ENCODE measurements around the gene ASXL1.

The ASXL1 gene

DNA sequence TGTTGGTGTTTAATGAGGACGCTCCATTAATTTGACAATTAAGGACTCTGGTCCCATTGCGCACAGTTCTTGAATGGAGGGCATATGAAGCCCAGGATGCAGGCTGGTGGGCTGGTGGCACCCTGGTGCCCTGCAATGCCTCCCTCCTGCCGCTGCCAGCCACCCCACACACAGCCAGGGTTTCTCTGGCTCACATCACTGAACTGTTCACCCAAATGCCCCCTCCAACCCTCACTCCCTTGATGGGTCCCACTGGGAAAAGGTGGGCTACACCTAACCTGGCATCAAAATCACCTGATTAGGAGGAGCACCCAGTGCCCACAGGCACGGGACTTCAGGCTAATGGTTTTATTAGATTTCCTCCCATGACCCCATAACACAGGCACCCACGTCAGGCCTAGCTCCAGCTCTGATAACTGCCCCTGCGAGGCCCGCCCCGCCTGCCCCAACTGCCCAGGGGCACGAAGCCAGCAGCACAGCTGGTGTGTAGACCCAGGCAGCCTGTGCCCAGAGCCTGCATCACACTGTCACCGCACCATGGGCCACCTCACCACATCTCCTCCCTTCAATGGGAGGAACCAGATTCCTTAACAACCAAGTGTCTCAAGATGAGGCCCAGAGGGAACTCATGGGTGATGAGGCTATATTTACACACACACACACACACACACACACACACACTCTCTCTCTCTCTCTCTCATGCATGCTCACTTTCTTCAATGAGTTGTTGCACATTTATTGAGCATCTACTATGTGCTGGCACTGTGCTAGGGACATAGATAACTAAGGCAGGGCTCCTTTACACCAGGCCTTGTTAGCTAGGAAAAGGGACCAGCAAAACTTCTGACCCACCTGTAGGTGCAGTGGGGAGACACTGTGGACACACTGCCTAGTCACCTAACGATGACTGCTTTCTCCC, 119.7 kb downstream of the ASXL1 start:
- H3K18ac ChIP-seq (ENCODE audit: low read length): no peak overlapping the region
- no CpG with 5 or more reads among the region's 11 CpGs for WGBS (ENCODE audit: extremely low coverage, insufficient coverage, insufficient read length)
- no peak for DNase-seq

DNA sequence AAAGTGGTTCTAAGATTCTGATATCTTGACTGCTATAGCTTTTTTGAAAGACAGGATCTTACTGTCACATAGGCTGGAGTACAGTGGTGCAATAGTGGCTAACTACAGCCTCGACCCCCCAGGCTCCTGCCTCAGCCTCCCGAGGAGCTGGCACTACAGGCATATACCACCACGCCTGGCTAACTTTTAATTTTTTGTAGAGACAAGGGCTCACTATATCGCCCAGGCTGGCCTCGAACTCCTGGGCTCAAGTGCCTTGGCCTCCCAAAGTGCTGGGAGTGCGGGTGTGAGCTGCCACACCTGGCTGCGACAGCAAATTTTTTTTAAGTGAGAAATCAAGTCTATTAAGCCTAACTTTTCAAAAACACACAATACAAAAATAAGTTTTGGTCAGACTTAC, 120.4 kb downstream of the ASXL1 start:
- Histone ChIP-seq H3K9ac (ENCODE audit: low read length) (no peak overlapping the region), H3K4me1 (ENCODE audit: control insufficient read depth in 1 of 2, insufficient read depth in 2 of 2, low read length in 2 of 2) (peaks cover 50 to 54% of the 10 kb centered on the region in 2 experiments), H3K79me1 (ENCODE audit: low read length) (peaks cover 26% of the 10 kb centered on the region), H2BK120ac (ENCODE audit: insufficient read depth, low read length, poor library complexity) (no peak overlapping the region), H2AK5ac (ENCODE audit: low read length) (no peak overlapping the region), H3K4ac (ENCODE audit: low read depth, low read length) (peak overlapping the region; percentile 81), H3K27me3 (ENCODE audit: insufficient read depth, low read length) (no peaks in the 10 kb centered on the region), H4K91ac (ENCODE audit: low read depth, low read length) (no peak overlapping the region), H3K79me2 (ENCODE audit: control insufficient read depth, insufficient read depth, low read length, poor library complexity) (peaks cover 60% of the 10 kb centered on the region), H3K4me2 (ENCODE audit: low read length) (no peak overlapping the region), H4K12ac (ENCODE audit: low read depth, low read length) (no peak overlapping the region), H3K4me3 (ENCODE audit: low read depth, low read length) (no peak overlapping the region), H3K14ac (ENCODE audit: low read length) (no peak overlapping the region), H4K8ac (ENCODE audit: low read depth, low read length) (no peak overlapping the region), H2BK5ac (ENCODE audit: low read depth, low read length, poor library complexity) (no peak overlapping the region), H3K23ac (ENCODE audit: low read length) (no peak overlapping the region), H3K18ac (ENCODE audit: low read length) (no peak overlapping the region), H3K36me3 (ENCODE audit: control insufficient read depth in 1 of 2, insufficient read depth in 2 of 2, low read length in 2 of 2) (peaks cover 26 to 29% of the 10 kb centered on the region in 2 experiments), H3K9me3 (ENCODE audit: insufficient read depth, low read depth, low read length) (peaks cover 7% of the 10 kb centered on the region), H2AFZ (ENCODE audit: insufficient read depth, low read length, poor library complexity) (no peak overlapping the region), H2BK12ac (ENCODE audit: low read length) (no peak overlapping the region), H3K27ac (ENCODE audit: low read depth, low read length) (no peak overlapping the region)
- DNase-seq: no peak
- WGBS (ENCODE audit: extremely low coverage, insufficient coverage, insufficient read length): no CpG with 5 or more reads among the region's 7 CpGs

More for the DNA sequence above, 119.7 kb downstream of the ASXL1 start:
- Histone ChIP-seq H2AK5ac (ENCODE audit: low read length) (no peak overlapping the region), H3K27ac (ENCODE audit: low read depth, low read length) (no peak overlapping the region), H4K8ac (ENCODE audit: low read depth, low read length) (no peak overlapping the region), H4K12ac (ENCODE audit: low read depth, low read length) (no peak overlapping the region), H3K4me2 (ENCODE audit: low read length) (no peak overlapping the region), H3K9me3 (ENCODE audit: insufficient read depth, low read depth, low read length) (peaks cover 7% of the 10 kb centered on the region), H3K79me2 (ENCODE audit: control insufficient read depth, insufficient read depth, low read length, poor library complexity) (peaks cover 59% of the 10 kb centered on the region), H4K91ac (ENCODE audit: low read depth, low read length) (no peak overlapping the region), H2AFZ (ENCODE audit: insufficient read depth, low read length, poor library complexity) (no peak overlapping the region), H3K79me1 (ENCODE audit: low read length) (peaks cover 26% of the 10 kb centered on the region), H3K23ac (ENCODE audit: low read length) (no peak overlapping the region), H3K36me3 (ENCODE audit: control insufficient read depth in 1 of 2, insufficient read depth in 2 of 2, low read length in 2 of 2) (peaks cover 33 to 36% of the 10 kb centered on the region in 2 experiments), H3K4me3 (ENCODE audit: low read depth, low read length) (no peak overlapping the region), H2BK12ac (ENCODE audit: low read length) (no peak overlapping the region), H3K9ac (ENCODE audit: low read length) (no peak overlapping the region), H3K4me1 (ENCODE audit: control insufficient read depth in 1 of 2, insufficient read depth in 2 of 2, low read length in 2 of 2) (peaks cover 50 to 54% of the 10 kb centered on the region in 2 experiments), H2BK120ac (ENCODE audit: insufficient read depth, low read length, poor library complexity) (no peak overlapping the region), H3K27me3 (ENCODE audit: insufficient read depth, low read length) (no peaks in the 10 kb centered on the region), H2BK5ac (ENCODE audit: low read depth, low read length, poor library complexity) (no peak overlapping the region), H3K4ac (ENCODE audit: low read depth, low read length) (peak overlapping the region; percentile 81), H3K14ac (ENCODE audit: low read length) (no peak overlapping the region)

DNA sequence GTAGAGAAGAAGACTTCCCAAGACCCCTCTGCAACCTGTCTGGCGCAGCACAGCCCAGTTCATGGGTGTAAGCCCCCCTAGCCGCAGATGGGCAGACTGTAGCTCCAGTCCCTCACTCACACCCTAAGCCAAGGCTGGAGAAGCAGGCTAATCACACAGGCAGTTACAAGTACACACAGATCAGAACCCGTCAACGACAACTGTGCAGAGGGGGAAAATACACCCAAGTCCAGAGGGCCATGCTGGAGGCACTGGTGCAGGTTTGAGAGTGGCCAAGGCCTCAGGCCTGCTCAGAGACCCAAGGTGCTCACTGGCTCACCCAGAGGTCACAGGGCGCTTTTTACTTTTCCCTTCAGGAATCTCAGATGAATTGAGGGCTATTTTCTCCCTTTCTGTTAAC, 120.9 kb downstream of the ASXL1 start:
- H3K79me1 ChIP-seq (ENCODE audit: low read length): peaks cover 30% of the 10 kb centered on the region
- H3K9ac ChIP-seq (ENCODE audit: low read length): no peak overlapping the region
- no peak overlapping the region for H2BK120ac ChIP-seq (ENCODE audit: insufficient read depth, low read length, poor library complexity)
- no peak overlapping the region for H3K27ac ChIP-seq (ENCODE audit: low read depth, low read length)
- no peaks in the 10 kb centered on the region for H3K27me3 ChIP-seq (ENCODE audit: insufficient read depth, low read length)
- H2BK12ac ChIP-seq (ENCODE audit: low read length): no peak overlapping the region
- H3K4me1 ChIP-seq (ENCODE audit: control insufficient read depth in 1 of 2, insufficient read depth in 2 of 2, low read length in 2 of 2): peaks cover 46 to 50% of the 10 kb centered on the region in 2 experiments
- no peak overlapping the region for H3K4me2 ChIP-seq (ENCODE audit: low read length)
- H3K4me3 ChIP-seq (ENCODE audit: low read depth, low read length): no peak overlapping the region
- WGBS (ENCODE audit: extremely low coverage, insufficient coverage, insufficient read length): no CpG with 5 or more reads among the region's 5 CpGs
- H3K36me3 ChIP-seq (ENCODE audit: control insufficient read depth in 1 of 2, insufficient read depth in 2 of 2, low read length in 2 of 2): peaks cover 22 to 25% of the 10 kb centered on the region in 2 experiments
- no peak overlapping the region for H4K91ac ChIP-seq (ENCODE audit: low read depth, low read length)
- peak overlapping the region; percentile 81 for H3K4ac ChIP-seq (ENCODE audit: low read depth, low read length)
- no peak overlapping the region for H2BK5ac ChIP-seq (ENCODE audit: low read depth, low read length, poor library complexity)
- H2AFZ ChIP-seq (ENCODE audit: insufficient read depth, low read length, poor library complexity): no peak overlapping the region
- H4K12ac ChIP-seq (ENCODE audit: low read depth, low read length): no peak overlapping the region
- peaks cover 4% of the 10 kb centered on the region for H3K9me3 ChIP-seq (ENCODE audit: insufficient read depth, low read depth, low read length)
- DNase-seq: no peak
- H2AK5ac ChIP-seq (ENCODE audit: low read length): no peak overlapping the region
- H3K14ac ChIP-seq (ENCODE audit: low read length): no peak overlapping the region
- no peak overlapping the region for H4K8ac ChIP-seq (ENCODE audit: low read depth, low read length)
- H3K18ac ChIP-seq (ENCODE audit: low read length): peak overlapping the region; percentile 31
- H3K79me2 ChIP-seq (ENCODE audit: control insufficient read depth, insufficient read depth, low read length, poor library complexity): peaks cover 62% of the 10 kb centered on the region
- H3K23ac ChIP-seq (ENCODE audit: low read length): no peak overlapping the region

DNA sequence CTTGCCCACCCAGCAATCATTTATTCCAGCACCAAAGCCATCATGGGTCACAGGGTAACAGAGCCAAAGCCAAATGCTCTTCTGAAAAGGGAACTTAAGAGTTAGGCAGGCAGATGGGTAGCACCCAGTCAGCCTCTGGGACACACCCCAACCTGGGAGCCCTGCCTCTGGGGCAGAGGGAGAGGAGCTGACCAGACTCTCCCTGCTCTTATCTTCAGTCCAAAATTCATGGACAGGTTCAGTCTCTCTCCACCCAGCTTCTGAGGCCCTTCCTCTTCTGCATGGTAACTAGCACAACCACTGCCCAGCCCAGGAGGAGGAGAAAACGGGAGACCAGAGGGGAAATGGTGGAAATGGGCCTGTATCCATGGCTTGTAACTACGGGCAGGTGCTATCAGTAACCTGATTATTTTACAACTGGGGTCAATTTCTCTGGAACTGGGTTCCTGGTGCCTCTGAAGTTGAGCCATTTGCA, 121.6 kb downstream of the ASXL1 start:
- H4K91ac ChIP-seq (ENCODE audit: low read depth, low read length): no peak overlapping the region
- no peak overlapping the region for H3K14ac ChIP-seq (ENCODE audit: low read length)
- H3K23ac ChIP-seq (ENCODE audit: low read length): no peak overlapping the region
- no peak overlapping the region for H4K8ac ChIP-seq (ENCODE audit: low read depth, low read length)
- peaks cover 40 to 48% of the 10 kb centered on the region in 2 experiments for H3K4me1 ChIP-seq (ENCODE audit: control insufficient read depth in 1 of 2, insufficient read depth in 2 of 2, low read length in 2 of 2)
- no peak overlapping the region for H2AFZ ChIP-seq (ENCODE audit: insufficient read depth, low read length, poor library complexity)
- H2BK12ac ChIP-seq (ENCODE audit: low read length): no peak overlapping the region
- peak overlapping the region; percentile 81 for H3K4ac ChIP-seq (ENCODE audit: low read depth, low read length)
- H3K27me3 ChIP-seq (ENCODE audit: insufficient read depth, low read length): no peaks in the 10 kb centered on the region
- peaks cover 63% of the 10 kb centered on the region for H3K79me2 ChIP-seq (ENCODE audit: control insufficient read depth, insufficient read depth, low read length, poor library complexity)
- H2BK5ac ChIP-seq (ENCODE audit: low read depth, low read length, poor library complexity): no peak overlapping the region
- H3K79me1 ChIP-seq (ENCODE audit: low read length): peaks cover 33% of the 10 kb centered on the region
- H3K18ac ChIP-seq (ENCODE audit: low read length): no peak overlapping the region
- no peak overlapping the region for H3K4me3 ChIP-seq (ENCODE audit: low read depth, low read length)
- H3K36me3 ChIP-seq (ENCODE audit: control insufficient read depth in 1 of 2, insufficient read depth in 2 of 2, low read length in 2 of 2): peaks cover 15 to 17% of the 10 kb centered on the region in 2 experiments
- no CpG with 5 or more reads among the region's 2 CpGs for WGBS (ENCODE audit: extremely low coverage, insufficient coverage, insufficient read length)
- no peak for DNase-seq
- H3K9ac ChIP-seq (ENCODE audit: low read length): no peak overlapping the region
- H3K9me3 ChIP-seq (ENCODE audit: insufficient read depth, low read depth, low read length): peaks cover 3% of the 10 kb centered on the region
- H3K27ac ChIP-seq (ENCODE audit: low read depth, low read length): no peak overlapping the region
- H2AK5ac ChIP-seq (ENCODE audit: low read length): no peak overlapping the region
- H3K4me2 ChIP-seq (ENCODE audit: low read length): no peak overlapping the region
- H2BK120ac ChIP-seq (ENCODE audit: insufficient read depth, low read length, poor library complexity): no peak overlapping the region
- H4K12ac ChIP-seq (ENCODE audit: low read depth, low read length): no peak overlapping the region

Data from trophoblast cell (in vitro differentiated cells and primary cell).